Endothelial cell of umbilical vein (primary cell): ENCODE results near the gene ANKRD23.

Experiments used
- EZH2 ChIP-seq: IDR thresholded peaks from 2 replicates; pipeline ENCODE4 v1.6.1; 2012; ENCODE audit warnings: borderline replicate concordance, low read depth, mild to moderate bottlenecking, moderate library complexity, low read length, inconsistent platforms; ENCODE audit not compliant: severe bottlenecking
- POLR2A ChIP-seq: IDR thresholded peaks from 2 replicates; pipeline ENCODE4 v1.6.1; 2012; ENCODE audit warnings: low read depth, mild to moderate bottlenecking, control low read depth, low read length
- POLR2AphosphoS5 ChIP-seq: IDR thresholded peaks from 2 replicates; pipeline ENCODE4 v1.6.1; 2012; ENCODE audit warnings: low read depth, mild to moderate bottlenecking, control low read depth, low read length, moderate library complexity; ENCODE audit not compliant: insufficient read depth
- TF ChIP-seq, protein P1 (sequence below), 2 donors: IDR thresholded peaks; 1 replicate in 1 of 2; 2 replicates in 1 of 2; pipeline ENCODE4 v1.5.1; 2011; ENCODE audit warnings: low read length in 2 of 2, mild to moderate bottlenecking in 2 of 2, moderate library complexity in 2 of 2, control low read depth in 1 of 2, inconsistent platforms in 1 of 2, low read depth in 1 of 2; ENCODE audit not compliant: insufficient read depth in 1 of 2; ENCODE audit errors: extremely low read depth in 1 of 2

DNA sequence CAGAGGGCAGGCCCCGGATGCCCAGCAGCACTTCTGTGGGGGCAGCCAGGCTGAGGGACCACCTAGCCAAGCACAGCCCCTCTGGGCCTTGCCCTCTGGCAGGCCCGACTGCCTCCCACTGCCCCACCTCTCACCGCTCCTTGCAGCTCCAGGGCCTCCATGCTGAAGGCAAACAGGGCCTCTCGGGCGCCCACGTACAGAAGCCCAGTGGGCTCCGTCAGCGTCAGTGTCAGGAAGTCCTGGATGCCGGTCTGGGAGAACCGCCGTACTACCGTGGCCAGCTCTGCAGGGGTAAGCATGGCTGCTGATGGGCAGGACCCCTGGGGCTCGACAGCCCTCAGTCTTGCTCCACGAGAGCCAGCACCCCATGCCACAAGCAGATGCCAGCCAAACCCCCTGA, 22.3 kb upstream of the ANKRD23 start:
- TF ChIP-seq, protein P1, sequence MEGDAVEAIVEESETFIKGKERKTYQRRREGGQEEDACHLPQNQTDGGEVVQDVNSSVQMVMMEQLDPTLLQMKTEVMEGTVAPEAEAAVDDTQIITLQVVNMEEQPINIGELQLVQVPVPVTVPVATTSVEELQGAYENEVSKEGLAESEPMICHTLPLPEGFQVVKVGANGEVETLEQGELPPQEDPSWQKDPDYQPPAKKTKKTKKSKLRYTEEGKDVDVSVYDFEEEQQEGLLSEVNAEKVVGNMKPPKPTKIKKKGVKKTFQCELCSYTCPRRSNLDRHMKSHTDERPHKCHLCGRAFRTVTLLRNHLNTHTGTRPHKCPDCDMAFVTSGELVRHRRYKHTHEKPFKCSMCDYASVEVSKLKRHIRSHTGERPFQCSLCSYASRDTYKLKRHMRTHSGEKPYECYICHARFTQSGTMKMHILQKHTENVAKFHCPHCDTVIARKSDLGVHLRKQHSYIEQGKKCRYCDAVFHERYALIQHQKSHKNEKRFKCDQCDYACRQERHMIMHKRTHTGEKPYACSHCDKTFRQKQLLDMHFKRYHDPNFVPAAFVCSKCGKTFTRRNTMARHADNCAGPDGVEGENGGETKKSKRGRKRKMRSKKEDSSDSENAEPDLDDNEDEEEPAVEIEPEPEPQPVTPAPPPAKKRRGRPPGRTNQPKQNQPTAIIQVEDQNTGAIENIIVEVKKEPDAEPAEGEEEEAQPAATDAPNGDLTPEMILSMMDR (IDR thresholded peaks at IDR 0.05; ENCODE audit: extremely low read depth in 1 of 2, insufficient read depth in 1 of 2, low read depth in 1 of 2, low read length in 2 of 2): no peak
- TF ChIP-seq POLR2A: no peak
- no peak for TF ChIP-seq POLR2AphosphoS5
- TF ChIP-seq EZH2: no peak
